SU-DHL-6 (cell line): ENCODE results near the gene CANT1.

Experiments
- EZH2phosphoT487 ChIP-seq: fragments of 200-600 bp; sonication (generic), shearing (Covaris generic); conservative IDR thresholded peaks from 2 replicates; pipeline ENCODE4 v1.6.1; 2018; ENCODE audit warnings: mild to moderate bottlenecking, antibody characterized with exemption, low read length, moderate library complexity, mixed read lengths
- TF ChIP-seq, protein P1 (sequence below): fragments of 200-600 bp; sonication (generic); IDR thresholded peaks from one replicate; pipeline ENCODE4 v1.5.1; 2017; ENCODE audit warnings: antibody characterized with exemption, mild to moderate bottlenecking, low read length, moderate library complexity; ENCODE audit not compliant: insufficient read depth, poor library complexity, severe bottlenecking

DNA sequence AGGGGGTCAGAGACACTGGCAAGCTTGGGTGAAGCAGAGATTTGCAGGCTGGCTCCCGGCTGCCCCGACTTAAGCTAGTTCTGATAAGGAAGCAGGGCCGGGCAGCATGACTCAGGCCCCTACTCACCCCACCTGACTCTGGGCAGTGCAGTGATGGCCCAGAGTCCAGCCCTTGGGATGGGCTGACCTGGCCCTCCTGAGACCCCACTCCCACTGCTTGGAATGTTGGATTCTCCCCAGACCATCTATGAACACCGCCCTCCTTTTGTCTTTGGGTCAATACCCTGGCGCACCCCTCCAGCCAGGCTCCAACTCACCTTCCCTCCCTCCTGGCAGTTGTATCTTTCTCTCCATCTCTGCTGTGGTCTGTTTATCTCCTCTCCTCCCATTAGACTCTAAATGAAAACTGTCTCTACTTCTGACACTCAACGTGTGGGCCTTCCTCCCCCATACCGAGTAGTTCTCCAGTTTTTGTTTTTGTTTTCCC, 50.9 kb downstream of the CANT1 start:
- TF ChIP-seq, protein P1, sequence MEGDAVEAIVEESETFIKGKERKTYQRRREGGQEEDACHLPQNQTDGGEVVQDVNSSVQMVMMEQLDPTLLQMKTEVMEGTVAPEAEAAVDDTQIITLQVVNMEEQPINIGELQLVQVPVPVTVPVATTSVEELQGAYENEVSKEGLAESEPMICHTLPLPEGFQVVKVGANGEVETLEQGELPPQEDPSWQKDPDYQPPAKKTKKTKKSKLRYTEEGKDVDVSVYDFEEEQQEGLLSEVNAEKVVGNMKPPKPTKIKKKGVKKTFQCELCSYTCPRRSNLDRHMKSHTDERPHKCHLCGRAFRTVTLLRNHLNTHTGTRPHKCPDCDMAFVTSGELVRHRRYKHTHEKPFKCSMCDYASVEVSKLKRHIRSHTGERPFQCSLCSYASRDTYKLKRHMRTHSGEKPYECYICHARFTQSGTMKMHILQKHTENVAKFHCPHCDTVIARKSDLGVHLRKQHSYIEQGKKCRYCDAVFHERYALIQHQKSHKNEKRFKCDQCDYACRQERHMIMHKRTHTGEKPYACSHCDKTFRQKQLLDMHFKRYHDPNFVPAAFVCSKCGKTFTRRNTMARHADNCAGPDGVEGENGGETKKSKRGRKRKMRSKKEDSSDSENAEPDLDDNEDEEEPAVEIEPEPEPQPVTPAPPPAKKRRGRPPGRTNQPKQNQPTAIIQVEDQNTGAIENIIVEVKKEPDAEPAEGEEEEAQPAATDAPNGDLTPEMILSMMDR, result no peak
- TF ChIP-seq EZH2phosphoT487, result no peak
